GM19238 (cell line): ENCODE data around the gene HTRA3.

Source experiments
- DNase-seq: peaks from one replicate; pipeline ENCODE4 v3.0.0; 2011; ENCODE audit warnings: low spot score; ENCODE audit not compliant: insufficient read length

HTRA3 gene

DNA sequence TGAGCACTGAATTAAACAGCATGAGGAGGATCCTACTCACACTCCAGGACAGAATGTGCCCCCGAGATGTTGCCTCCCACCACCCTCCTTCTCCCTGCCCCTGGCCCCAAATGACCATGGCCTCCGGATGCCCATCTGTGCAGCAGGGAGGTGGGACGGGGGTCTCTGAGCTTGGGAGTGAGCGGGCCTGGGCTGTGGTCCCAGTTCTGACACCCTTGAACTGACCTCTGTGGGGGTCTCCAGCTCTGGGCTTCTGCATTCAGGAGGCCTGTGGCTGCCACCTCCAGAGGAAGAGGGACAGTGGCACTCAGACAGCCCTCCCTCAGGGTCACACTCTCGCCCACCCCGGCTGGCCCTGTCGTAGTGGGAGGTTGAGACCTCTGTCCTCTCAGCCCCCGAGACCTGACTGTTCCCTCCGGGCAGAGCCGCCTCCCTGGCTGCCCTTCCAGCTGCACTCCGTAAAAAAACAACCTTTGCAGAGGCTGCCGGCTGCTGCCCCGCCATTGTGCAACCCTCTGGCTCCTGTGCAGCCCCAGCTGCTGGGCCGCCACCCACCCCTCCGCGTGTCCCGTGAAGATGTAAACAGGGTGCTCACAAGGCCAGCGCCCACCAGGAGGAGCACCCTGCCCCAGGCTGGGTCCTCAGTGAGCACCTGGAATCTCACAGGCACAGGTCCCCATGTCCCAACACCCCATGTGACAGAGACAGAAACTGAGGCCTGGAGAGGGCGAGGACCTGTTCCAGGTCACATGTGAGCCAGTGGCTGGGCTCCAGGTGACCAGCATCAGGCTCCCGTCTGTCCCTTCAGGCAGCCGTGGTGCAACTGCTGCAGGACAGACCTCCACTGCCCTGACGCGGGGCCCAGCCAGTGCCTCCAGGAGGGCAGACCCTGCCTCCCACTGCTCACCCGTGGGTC, 39.6 kb downstream of the HTRA3 start:
- DNase-seq: no peak

DNA sequence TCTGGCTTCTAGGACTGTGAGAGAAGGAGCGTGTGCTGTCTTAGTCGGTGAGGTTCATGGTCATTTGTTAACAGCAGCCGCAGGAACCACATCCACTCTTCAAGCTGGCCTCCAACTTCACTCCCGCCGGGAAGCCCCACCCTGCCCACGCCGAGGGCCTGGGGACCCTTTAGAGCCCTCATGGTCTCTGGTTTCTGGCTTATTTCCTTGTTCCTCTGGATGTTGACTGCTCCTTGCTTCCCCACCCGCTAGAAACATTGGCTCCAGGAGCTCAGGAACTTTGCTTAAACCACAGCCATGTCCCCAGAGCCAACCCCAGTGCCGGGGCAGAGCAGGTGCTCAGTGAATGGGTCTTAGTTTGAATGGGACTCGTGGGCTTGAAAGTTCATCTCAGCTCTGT, 40.8 kb downstream of the HTRA3 start:
- DNase-seq: no peak

DNA sequence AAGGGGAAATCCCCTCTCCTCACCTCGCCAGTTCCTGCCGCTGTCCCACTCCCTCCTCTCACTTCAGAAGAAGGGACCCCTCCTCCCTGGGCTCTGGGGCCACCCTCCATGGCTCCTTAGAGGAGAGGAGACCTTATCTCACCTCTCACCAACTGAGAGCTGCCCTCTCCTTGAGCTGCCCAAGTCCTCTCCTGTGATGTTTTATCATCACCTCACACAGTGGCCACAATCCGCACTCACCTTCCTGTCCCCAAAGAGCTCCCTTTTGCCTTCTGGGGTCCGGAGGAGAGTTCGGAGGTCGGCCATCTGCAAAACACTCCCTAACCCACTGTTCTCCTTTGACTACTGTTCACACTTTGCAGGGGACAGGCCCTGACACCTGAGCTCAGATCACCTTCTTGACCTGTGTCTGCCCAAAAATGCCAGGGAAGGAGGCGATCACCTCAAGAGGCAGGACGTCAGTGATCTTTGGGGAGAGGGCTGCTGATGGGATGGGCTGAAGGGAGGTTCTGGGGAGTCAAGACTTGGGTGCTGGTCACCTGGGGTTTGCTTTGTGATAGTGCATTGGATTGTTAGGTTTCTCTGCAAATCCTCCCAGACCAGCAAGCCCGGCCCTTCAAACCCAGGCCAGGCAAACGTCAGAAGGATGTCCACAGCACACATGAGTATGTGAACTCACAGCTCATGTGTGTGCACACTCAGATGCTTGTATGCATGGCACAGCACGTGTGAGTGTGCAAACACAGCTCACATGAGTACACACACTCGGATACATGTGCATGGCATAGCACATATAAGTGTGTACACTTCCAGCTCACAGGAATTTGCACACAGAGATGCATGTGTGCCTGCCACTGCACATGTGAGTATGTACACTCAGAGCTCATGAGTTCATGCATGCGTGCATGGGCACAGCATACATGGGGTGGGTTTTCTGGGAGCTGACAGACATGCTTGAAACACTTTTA, 41.8 kb downstream of the HTRA3 start:
- no peak for DNase-seq

DNA sequence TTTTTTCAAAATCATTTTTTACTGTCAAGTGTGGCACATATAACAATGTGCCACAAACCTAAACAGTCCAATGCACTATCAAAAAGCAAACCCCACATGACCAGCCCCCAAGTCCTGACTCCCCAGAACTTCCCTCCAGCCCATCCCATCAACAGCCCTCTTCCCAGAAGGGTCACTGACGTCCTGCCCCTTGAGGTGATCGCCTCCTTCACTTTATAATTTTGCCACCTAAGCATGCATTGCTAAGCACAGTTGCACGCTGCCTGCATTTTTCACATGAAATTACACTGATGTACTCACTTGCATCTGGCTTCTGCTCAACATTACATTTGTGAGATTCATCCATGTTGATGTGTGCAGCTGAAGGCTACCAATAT, 42.5 kb downstream of the HTRA3 start:
- DNase-seq: no peak

DNA sequence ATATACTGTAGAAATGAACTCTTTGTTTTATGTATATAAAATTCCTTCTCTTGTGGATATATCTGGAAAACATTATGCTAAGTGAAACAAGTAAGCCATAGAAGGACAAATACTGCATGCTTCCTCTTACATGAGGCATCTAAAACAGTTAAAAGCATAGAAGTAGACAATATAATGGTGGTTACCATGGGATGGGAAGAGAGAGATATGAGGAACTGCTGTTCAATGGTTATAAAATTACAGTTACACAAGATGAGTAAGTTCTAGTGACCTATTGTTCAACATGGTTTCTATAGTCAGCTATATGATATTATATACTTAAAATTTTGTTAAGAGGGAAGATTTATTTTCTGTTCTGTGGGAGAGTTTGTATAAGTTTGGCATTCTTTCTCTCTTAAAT, 43.4 kb downstream of the HTRA3 start:
- no peak for DNase-seq

DNA sequence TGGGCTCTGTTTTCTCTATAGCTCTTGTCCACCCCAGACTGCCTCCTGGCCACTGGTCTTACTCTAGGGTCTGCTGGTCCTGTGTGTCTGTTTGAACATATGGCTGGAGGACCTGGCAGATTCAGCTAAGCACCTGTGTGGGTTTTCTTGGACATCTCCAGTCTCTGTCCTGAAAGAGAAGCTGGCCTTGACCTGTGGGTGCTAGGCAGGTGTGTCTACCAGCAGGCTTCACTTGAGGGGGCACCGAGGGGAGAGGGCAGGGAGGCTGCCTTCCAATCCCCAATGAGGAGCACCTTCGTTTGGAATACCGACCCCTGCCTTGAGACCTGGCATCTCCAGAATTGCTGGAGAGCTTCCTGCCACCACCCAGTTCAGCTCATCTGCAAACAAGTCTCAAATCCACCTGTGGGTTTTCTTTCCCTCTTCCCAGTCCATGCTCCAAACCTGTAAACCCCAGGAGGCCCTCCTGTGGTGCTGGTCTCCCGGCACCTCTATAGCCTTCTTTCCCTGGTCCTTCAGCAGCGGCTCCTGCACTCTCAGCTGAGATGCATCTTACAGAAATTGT, 45.2 kb downstream of the HTRA3 start:
- DNase-seq: no peak

DNA sequence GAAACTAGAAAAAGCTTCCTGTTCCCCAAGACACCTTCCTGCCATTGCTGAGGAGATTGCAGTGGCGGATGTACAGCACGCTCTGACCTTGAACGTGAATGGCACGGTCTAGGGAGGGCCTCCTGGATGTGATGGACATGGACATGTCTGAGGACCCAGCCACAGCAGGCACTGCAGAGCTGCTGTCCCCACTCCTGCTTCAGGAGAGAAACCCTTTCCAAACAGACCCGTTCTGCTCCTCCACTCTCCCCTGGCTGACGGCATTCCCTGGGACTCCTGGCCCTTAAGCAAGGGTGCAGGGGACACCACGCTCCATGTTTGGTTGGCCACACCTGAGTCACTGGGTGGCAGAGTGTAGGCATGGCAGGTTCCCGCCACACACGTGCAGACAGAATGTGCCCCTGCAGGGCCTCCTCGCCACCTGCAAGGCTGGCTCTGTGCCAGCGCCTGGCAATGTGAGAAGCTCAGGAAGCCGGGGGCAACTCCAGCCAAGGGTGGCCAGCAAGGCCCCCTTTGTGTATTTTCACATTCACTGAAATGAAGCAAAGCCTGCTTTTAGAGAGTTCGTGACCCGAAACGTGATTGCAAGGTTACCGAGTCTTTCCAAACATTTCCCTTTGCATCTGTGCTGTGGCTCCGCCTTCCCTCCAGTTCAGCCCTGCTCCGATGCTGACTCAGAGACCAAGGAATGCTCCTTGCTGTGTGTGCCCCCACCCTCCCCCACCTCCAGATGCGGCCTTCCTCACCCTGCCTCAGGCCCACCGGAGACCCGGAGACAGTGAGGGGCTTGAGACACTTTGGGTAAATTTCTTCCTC, 46.1 kb downstream of the HTRA3 start:
- DNase-seq: no peak

DNA sequence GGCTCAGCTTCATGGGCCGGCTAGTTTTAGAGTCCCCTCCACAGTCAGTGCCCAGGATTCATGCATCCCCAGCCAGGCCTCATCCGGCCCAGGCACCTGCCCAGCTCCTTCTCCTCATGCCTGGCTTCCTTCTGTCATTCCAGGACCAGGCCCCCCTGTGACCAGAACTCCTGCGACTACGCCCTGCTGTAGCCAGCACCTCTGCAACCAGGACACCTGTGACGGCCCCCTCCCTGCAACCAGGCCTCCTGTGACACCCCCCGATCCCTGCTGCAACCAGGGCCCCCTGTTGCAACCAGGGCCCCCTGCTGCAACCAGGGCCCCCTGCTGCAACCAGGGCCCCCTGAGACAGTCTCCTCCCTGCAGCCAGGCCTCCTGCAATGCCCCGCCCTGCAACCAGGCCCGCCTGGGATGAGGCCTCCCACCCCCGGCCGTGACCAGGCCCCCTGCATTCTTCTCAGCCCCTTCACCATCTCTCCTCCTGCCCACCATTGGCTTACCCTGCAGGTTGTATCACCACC, 46.8 kb downstream of the HTRA3 start:
- DNase-seq: no peak

DNA sequence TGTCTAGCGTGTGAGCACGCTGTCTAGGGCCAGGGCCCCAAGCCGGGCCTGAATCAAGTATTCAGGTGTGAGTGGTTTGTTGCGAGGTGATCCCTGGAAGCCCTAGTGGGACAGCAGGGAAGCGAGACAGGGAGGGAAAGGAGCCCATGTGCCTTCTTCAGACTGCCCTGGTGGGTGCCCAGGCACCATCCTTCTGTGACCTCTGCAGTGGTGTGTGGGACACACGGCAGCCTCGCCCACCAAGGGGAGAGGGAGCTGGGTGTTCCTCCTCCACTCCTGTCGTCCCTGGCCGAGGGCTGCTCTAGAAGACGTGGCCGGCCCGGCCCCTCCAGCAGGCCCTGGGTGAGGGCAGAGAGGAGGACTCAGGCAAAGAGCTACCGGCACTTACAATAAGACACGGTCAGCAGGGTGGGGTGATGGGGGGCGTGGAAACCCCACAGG, 47.4 kb downstream of the HTRA3 start:
- DNase-seq: no peak

DNA sequence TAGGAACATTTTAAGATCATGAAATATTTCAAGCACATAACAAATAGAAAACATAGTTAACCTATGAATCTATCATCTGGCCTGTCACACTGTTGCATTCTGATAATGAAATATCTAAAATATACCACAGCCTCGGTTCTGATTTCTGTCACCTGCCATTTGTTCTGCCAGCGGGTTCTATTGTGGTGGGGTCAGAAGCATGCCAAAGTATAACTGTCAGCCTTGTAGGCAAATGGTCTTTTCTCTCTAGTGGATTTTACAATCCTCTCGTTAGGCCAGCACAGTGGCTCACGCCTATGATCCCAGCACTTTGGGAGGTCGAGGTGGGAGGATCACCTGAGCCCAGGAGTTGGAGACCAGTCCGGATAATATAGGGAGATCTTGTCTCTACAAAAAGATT, 47.9 kb downstream of the HTRA3 start:
- no peak for DNase-seq

DNA sequence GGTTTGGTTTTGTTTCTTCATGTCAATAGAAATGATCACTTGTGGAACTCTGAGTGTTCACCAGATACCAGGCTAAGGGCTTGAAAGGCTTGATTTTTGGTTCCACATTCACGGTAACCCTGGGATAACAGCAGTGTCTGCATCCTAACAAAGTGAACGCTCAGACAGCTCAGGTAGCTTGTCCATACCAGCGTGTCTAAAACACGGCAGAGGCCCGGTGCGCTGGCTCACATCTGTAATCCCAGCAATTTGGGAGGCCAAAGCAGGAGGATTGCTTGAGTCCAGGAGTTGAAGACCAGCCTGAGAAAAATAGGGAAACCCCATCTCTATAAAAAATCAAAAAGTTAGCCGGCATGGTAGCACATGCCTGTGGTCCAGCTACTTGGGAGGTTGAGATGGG, 49.0 kb downstream of the HTRA3 start:
- DNase-seq: no peak

DNA sequence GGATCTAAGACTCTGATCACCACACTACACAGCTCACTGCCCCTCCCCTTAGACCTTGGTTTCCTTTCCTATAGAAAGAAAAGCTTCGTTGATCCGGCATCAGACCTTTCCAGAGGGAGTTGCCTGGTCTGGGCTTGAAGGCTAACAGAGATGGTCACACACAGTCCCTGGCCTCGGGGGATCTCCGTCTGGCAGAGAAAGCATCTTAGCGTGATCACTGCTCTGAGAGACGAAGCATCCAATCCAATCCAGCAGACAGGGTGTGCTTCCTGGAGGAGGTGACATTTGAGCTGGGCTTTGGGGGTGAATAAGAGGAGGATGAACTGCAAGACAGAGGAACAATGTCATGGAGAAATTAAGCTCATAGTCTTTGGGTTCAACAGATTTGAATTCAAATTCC, 49.5 kb downstream of the HTRA3 start:
- no peak for DNase-seq

DNA sequence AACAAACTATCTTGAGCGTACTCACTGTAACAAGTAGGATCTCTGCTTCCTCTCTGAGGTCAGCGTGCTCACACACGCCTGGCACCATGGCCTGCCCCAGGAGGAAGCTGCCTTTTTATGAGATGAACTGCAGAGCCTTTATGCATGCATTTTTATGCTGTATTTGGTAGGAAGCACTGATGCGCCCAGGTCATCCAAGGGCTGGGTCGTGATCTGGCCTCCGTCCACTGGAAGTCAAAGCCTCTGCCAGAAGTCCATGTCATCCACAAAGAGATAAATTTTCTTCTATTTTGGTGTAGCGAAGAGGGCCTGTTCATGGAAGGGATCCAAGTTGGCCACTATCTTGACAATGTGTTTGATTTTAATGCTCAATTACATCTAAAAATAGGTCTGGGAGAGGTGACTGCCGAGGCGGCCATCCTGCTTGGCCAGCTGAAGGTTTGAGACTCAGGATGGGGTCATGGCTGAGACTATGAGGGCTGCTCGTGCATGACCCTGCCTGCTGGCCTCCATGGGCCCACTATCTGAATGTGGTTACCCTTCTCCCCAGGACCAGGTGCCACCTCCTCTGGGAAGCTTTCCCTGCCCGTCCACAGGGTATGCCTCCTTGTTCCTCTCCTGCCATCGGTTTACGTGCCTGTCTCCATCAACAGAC, 50.3 kb downstream of the HTRA3 start:
- no peak for DNase-seq

DNA sequence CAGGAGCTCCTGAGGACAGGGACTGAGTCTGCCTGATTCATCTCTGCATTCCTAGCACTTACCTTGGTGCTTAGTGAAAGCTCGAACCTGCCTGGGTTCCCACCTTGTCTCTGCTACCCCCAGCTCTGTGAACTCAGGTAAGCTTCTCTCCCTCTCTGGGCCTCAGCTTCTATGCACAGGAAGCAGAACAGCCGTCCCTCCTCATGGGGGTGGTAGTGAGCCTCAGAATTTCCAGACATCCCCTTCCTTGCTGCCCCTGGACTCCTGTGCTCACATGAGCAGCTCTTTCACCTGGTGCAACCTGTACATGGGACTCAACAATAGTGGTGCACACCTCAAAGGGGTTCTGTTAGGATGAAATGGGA, 50.8 kb downstream of the HTRA3 start:
- no peak for DNase-seq

DNA sequence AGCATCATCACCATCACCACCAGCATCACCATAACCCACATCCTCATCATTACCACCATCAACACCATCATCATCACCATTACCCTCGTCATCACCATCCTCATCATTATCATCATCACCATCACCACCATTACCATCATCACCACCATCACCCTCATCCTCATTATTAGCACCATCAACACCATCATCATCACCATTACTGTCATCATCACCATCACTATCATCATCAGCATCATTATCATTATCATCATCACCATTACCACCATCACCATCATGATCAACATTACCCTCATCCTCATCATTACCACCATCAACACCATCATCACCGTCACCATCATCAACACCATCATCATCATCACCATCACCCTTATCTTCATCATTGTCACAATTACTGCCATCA, 51.7 kb downstream of the HTRA3 start:
- DNase-seq: no peak

DNA sequence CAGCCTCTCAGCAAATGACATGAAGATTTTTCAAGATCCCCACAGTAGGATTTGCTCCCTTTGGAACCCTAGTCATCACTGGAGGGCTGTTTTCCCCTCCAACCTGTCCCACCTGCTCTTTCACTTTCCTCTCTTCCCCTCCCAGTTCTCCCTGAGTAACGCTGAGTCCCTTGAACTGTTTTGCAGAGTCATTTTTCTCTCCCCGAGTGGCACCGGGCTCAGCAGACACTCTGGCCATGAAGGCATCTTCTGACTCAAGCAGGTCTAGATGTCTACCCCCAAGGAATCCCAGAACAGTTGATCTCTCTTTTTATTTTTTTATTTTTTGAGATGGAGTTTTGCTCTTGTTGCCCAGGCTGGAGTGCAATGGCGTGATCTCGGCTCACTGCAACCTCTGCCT, 52.2 kb downstream of the HTRA3 start:
- DNase-seq: no peak

DNA sequence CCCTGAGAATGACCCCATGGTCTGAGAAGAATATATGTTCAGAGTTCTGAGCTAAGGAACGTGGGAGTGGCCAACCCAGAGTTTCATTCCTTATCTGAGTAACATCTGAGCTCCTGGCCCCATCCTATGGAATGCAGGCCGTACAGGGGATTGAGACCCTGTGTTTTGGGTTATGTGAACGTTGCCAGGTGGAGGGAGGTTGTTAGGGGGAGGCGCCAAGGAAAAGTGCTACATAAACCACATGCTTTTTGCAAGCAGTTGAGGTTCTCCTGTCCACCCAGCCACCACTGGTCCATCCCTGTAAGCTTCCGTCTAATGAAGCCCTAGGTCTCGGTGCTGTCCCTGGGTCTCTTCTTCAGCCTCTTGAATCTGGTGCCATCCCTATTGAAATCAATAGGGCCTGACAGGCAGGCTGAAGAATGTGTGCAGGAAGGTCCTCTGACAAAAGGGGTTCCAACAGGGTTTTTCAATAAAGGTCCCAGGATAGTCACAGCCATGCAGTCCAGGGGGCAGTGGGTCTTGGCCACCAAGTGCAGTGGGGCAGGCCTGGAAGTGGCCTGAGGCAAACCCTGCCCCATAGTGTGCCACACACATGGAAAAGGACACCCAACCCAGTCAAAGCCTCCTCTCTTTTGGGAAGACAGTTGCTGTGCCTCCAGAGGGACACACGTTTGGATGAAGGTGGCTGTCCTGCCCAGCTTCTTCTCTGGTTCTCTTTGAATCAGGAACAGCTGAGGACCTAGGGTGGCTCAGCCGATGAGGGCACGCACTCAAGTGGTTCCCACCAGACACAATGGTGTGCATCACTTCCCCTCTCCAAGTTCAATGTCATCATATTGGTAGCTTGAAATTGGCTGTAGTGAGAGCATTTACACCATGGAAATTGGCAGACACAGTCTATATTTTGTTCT, 53.5 kb downstream of the HTRA3 start:
- no peak for DNase-seq

DNA sequence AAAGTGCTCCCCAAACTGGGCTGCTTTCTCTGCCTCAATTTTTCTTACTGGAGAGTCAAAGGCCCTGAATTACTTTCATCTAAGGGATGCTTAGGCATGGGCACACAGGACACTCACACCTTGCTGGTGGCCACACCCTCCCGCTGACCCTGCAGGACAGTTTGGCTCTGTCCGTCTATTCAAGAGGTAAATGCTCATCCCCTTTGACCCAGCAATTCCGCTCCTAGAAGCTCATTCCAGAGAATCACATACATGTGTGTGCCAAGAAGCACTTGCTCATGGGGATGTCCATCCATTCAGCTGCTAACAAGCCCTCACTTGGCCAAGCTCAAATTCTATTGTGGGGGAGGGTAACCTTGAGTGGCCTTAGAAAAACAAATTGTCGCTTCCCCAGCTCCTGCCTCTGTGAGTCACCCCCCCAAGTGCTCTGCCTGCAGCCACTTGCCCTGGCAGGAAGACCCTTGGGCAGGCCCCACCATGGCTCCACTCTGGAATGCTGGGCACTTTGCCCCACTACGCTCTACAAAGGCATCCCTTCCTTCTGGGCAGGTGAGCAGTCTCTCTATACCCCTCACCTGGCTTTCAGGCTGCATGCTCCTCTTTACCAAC, 54.5 kb downstream of the HTRA3 start:
- DNase-seq: no peak

DNA sequence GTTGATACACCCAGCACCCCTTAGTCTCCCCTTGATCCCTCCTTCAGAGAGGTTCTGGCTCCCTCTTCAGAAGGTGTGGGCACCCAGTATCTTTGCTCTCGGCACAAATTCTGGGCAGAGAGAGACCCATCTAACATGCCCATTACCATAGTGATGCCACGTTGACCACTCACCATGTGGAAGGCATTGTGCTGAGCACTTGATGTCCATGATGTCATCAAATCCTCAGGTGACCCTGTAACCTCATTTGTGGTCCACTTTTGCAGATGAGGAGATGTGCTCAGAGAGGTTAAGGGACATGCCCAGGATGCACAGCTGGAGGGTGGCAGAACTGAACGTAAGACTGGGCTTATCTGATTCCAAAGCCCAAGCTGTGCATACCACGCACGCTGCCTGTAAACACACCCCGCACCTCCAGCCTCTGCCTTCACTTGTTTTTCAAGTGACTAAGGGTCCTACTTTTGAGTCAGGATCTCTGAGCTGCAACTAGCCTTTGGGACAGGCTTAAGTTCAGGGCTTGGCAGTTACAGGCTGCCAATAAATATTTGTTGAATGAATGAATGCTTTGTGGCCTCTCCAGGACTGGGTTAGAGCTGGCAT, 55.2 kb downstream of the HTRA3 start:
- no peak for DNase-seq
